ENCODE measurements around the gene SMS.
A peak's percentile ranks its signal among the peaks of the same experiment; 100 is the strongest.

SMS gene

GRCh38 chrX:21940356-21940829, at the start of gene SMS:
Gene SMS (plus strand): TSS chrX:21940709. CDS start chrX:21940825, 116 bp downstream.
- H3K27me3 ChIP-seq: no peaks in the 10 kb centered on the region
- no peaks in the 10 kb centered on the region for H3K9me3 ChIP-seq
- DNase-seq: peak; percentile 75 to 90
- H3K4me3 ChIP-seq: peak within 1 kb of the TSS; percentile 67 to 68
- intact Hi-C loops (cut with DNase I; ENCODE audit: low total_unique reads): loop anchor here (10.0 kb wide), 1 partner anchor 1434 kb away; no protein-coding TSS in a partner anchor
- no peaks in the 10 kb centered on the region for H3K36me3 ChIP-seq
- H3K27ac ChIP-seq: peak within 1 kb of the TSS; percentile 76 to 81
- no peak for TF ChIP-seq CTCF (IDR thresholded peaks at IDR 0.05)
- H3K4me1 ChIP-seq: peaks cover 0 to 15% (median 0%) of the 10 kb centered on the region in 4 donors

DNA sequence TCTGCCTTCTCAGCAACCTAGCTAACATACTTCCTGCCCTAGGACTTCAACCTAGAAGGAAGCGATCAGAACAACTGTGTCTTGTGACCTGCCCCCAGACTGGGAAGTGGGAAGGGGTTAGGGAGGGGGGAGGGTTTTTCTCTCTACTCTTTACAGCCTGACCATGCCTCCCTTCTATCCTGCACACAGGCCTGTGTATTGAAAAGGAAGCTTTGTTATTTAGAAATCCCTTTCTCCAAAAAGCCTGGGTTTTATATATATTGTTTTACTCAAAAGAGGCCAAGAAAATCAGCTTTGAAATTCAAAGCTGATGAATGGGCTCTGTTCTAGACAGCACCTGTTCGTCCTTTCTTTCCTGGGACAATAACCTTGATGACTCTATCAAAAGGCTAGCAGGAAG, 35.2 kb upstream of the SMS start:
- no peak for DNase-seq
- H3K36me3 ChIP-seq: no peaks in the 10 kb centered on the region
- TF ChIP-seq CTCF (IDR thresholded peaks at IDR 0.05): no peak
- no peaks in the 10 kb centered on the region for H3K27me3 ChIP-seq
- H3K4me1 ChIP-seq: no peaks in the 10 kb centered on the region
- no peaks in the 10 kb centered on the region for H3K9me3 ChIP-seq
- intact Hi-C loops (cut with DNase I; ENCODE audit: low total_unique reads): no loop called here
- H3K4me3 ChIP-seq: no peak overlapping the region
- H3K27ac ChIP-seq: no peak overlapping the region

GRCh38 chrX:21905953-21906352, 34.6 kb upstream of the SMS start:
- DNase-seq: no peak
- no peak overlapping the region for H3K27ac ChIP-seq
- no peaks in the 10 kb centered on the region for H3K27me3 ChIP-seq
- H3K4me1 ChIP-seq: no peaks in the 10 kb centered on the region
- intact Hi-C loops (cut with DNase I; ENCODE audit: low total_unique reads): no loop called here
- TF ChIP-seq CTCF (IDR thresholded peaks at IDR 0.05): no peak
- H3K9me3 ChIP-seq: no peaks in the 10 kb centered on the region
- H3K36me3 ChIP-seq: no peaks in the 10 kb centered on the region
- H3K4me3 ChIP-seq: no peak overlapping the region

DNA sequence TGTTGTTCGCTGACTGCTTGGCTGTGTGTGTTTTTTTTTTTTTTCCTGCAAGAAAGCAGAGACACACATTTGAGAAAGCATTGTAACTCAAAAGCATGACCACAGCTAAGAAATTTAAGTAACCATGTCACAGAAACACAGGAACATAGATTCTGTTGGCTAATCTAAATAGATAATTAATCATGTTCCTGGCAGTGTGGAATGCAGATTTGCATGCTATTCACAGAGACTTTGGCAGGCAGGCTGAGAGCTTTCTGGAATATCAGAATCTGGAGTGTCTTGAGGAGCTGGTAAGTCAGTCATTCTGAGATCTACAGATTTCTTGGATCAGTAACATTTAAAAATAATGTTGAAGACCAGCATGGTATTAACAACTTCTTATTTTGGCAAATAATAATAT, 33.2 kb upstream of the SMS start:
- DNase-seq: no peak
- Histone ChIP-seq H3K9me3 (no peaks in the 10 kb centered on the region), H3K27ac (no peak overlapping the region), H3K27me3 (no peaks in the 10 kb centered on the region), H3K4me1 (no peaks in the 10 kb centered on the region), H3K4me3 (no peak overlapping the region), H3K36me3 (no peaks in the 10 kb centered on the region)
- intact Hi-C loops (cut with DNase I; ENCODE audit: low total_unique reads): no loop called here
- no peak for TF ChIP-seq CTCF (IDR thresholded peaks at IDR 0.05)

DNA sequence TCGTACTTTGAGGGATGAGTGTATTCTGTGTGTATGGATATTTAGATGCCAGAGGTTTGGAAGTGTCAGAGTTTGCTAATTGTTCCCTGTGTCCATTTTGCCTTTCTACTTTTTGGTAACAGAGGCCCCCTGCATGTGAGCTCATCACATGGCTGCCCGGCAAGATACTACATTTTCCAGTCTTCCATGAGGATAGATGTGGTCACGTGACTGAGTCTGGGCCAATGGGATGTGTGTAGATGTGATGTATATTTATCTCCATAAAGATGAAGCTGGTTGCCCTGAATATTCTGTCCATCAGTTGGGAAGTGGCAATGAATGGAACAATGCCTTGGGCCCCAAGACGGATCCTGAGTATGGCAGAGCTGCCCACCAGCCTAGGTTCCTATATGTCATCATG, 29.0 kb upstream of the SMS start:
- H3K4me3 ChIP-seq: no peak overlapping the region
- no peaks in the 10 kb centered on the region for H3K36me3 ChIP-seq
- no peak overlapping the region for H3K27ac ChIP-seq
- DNase-seq: no peak
- H3K9me3 ChIP-seq: no peaks in the 10 kb centered on the region
- no peaks in the 10 kb centered on the region for H3K27me3 ChIP-seq
- intact Hi-C loops (cut with DNase I; ENCODE audit: low total_unique reads): no loop called here
- no peak for TF ChIP-seq CTCF (IDR thresholded peaks at IDR 0.05)
- H3K4me1 ChIP-seq: no peaks in the 10 kb centered on the region

DNA sequence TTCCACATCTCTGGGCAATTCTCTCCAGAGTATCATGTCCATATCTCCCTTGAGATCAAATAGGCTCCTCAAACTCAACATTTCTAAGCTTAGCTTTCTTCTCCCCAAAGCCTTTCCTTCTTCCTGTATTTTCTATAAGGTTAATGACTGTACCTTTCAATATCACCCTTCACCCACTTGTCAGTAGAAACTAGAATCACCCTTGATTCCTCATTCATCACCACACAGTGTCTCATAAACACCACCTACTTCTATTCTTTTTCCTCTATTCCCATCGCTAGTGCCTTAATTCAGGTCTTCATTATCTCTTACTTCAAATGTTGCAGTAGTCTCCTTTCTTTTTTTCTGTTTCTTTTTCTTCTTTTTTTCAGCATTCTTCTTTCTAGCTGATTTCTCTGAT, 28.3 kb upstream of the SMS start:
- TF ChIP-seq CTCF (IDR thresholded peaks at IDR 0.05): no peak
- Histone ChIP-seq H3K27me3 (no peaks in the 10 kb centered on the region), H3K9me3 (no peaks in the 10 kb centered on the region), H3K36me3 (no peaks in the 10 kb centered on the region), H3K4me3 (no peak overlapping the region), H3K4me1 (no peaks in the 10 kb centered on the region), H3K27ac (no peak overlapping the region)
- intact Hi-C loops (cut with DNase I; ENCODE audit: low total_unique reads): no loop called here
- no peak for DNase-seq
